PFSK-1 (cell line): ENCODE results near the gene PGGT1B.

ENCODE experiments used
- FOXP2 ChIP-seq: optimal IDR thresholded peaks from 2 replicates; pipeline ENCODE3; 2011; ENCODE audit warnings: borderline replicate concordance, control low read depth, inconsistent platforms; ENCODE audit not compliant: insufficient read depth; ENCODE audit errors: extremely low read length, extremely low read depth
- POLR2AphosphoS5 ChIP-seq: IDR thresholded peaks from 2 replicates; pipeline ENCODE4 v1.6.1; 2012; ENCODE audit warnings: low read depth, mild to moderate bottlenecking, control low read depth, low read length, moderate library complexity
- REST ChIP-seq, 2 experiments: IDR thresholded peaks; 2 replicates each; pipeline versions ENCODE4 v1.6.1 to v1.8.0; 2011 to 2012; ENCODE audit warnings: low read depth in 2 of 2, low read length in 2 of 2, control low read depth in 1 of 2, inconsistent platforms in 1 of 2, mild to moderate bottlenecking in 1 of 2, moderate library complexity in 1 of 2; ENCODE audit not compliant: insufficient read depth in 1 of 2
- SIN3A ChIP-seq: IDR thresholded peaks from 2 replicates; pipeline ENCODE4 v1.6.1; 2012; ENCODE audit warnings: mild to moderate bottlenecking, low read length, moderate library complexity, borderline replicate concordance; ENCODE audit not compliant: insufficient read depth
- TAF1 ChIP-seq: IDR thresholded peaks from 2 replicates; pipeline ENCODE4 v1.6.1; 2012; ENCODE audit warnings: low read length, control low read depth, borderline replicate concordance; ENCODE audit not compliant: insufficient read depth

PGGT1B gene

GRCh38 chr5:115180165-115180709 is 82.4 kb downstream of the PGGT1B start:
- TF ChIP-seq SIN3A = no peak
- TF ChIP-seq POLR2AphosphoS5 = no peak
- no peak for TF ChIP-seq TAF1
- no peak for TF ChIP-seq FOXP2
- TF ChIP-seq REST (IDR thresholded peaks at IDR 0.05; ENCODE audit: insufficient read depth in 1 of 2, low read depth in 2 of 2, low read length in 2 of 2) = no peak

- TF ChIP-seq SIN3A (no peak), TAF1 (no peak), FOXP2 (no peak), REST (IDR thresholded peaks at IDR 0.05; ENCODE audit: insufficient read depth in 1 of 2, low read depth in 2 of 2, low read length in 2 of 2) (no peak)
These were observed 83.1 kb downstream of the PGGT1B start for GRCh38 chr5:115179394-115180164.

GRCh38 chr5:115179030-115179393 is 83.7 kb downstream of the PGGT1B start:
- TF ChIP-seq SIN3A (no peak), POLR2AphosphoS5 (no peak), TAF1 (no peak)

GRCh38 chr5:115170929-115171510 is 91.7 kb downstream of the PGGT1B start:
- TF ChIP-seq REST (IDR thresholded peaks at IDR 0.05; ENCODE audit: insufficient read depth in 1 of 2, low read depth in 2 of 2, low read length in 2 of 2) (no peak), FOXP2 (no peak), TAF1 (no peak), SIN3A (no peak), POLR2AphosphoS5 (no peak)

- no peak for TF ChIP-seq TAF1
- no peak for TF ChIP-seq FOXP2
- no peak for TF ChIP-seq REST (IDR thresholded peaks at IDR 0.05; ENCODE audit: insufficient read depth in 1 of 2, low read depth in 2 of 2, low read length in 2 of 2)
- TF ChIP-seq POLR2AphosphoS5 = no peak
- no peak for TF ChIP-seq SIN3A
These were observed 92.3 kb downstream of the PGGT1B start for GRCh38 chr5:115170134-115170928.
